Muscle of leg (tissue), 11 donors: ENCODE measurements around the gene ZNF821. TPM values are rescaled to one million over a fixed set of nuclear protein-coding genes. Genes with fewer than 3 reads are reported as not detected.
"Not testable (repeated sequence)": the region's sequence is repeated elsewhere in the genome, so short reads cannot be mapped to it uniquely, and the experiment has no call there.

Experiments
- DNase-seq: peaks from one replicate; pipeline ENCODE4 v3.0.0; 2013
- H3K27ac ChIP-seq: one replicate; pipeline ENCODE4 v1.5.1; 2013; ENCODE audit warnings: mild to moderate bottlenecking, low read length, control low read depth
- H3K27me3 ChIP-seq: one replicate; pipeline ENCODE4 v1.6.1; 2013; ENCODE audit warnings: low read length; ENCODE audit not compliant: control insufficient read depth, insufficient read depth
- H3K36me3 ChIP-seq: one replicate; pipeline ENCODE4 v1.6.1; 2013; ENCODE audit warnings: low read length; ENCODE audit not compliant: control insufficient read depth, insufficient read depth
- H3K4me1 ChIP-seq: one replicate; pipeline ENCODE4 v1.6.1; 2013; ENCODE audit warnings: low read length; ENCODE audit not compliant: control insufficient read depth, insufficient read depth
- H3K4me3 ChIP-seq: one replicate; pipeline ENCODE4 v1.5.1; 2013; ENCODE audit warnings: low read length, control low read depth
- H3K9me3 ChIP-seq: replicated peaks from 2 replicates; pipeline ENCODE4 v1.6.1; 2013; ENCODE audit warnings: low read depth, low read length; ENCODE audit not compliant: control insufficient read depth
- WGBS: methylation state at CpG from one replicate; pipeline ENCODE4 v1.1.5; 2013; ENCODE audit warnings: missing lambda C conversion rate; ENCODE audit not compliant: insufficient coverage; 5-methylcytosine and 5-hydroxymethylcytosine counted together
- polyA plus RNA-seq, 8 donors: library from polyadenylated mRNA; unstranded; fragments of 120-200 nt; gene quantifications; one replicate each; pipeline versions ENCODE4 v1.2.1 to v1.2.3, GENCODE V29; 2013; ENCODE audit warnings: inconsistent platforms in 1 of 8, low replicate concordance in 1 of 8; ENCODE audit not compliant: insufficient read length in 8 of 8, insufficient read depth in 1 of 8
- total RNA-seq: library from RNA; stranded (reverse); fragments of 120-200 nt; gene quantifications from one replicate; pipeline ENCODE4 v1.2.4, GENCODE V29; 2013

Gene ZNF821
- total and polyA plus RNA-seq, 9 donors = 7.3 to 11.4 (median 8.7) TPM

GRCh38 chr16:71867175-71867574, 16.8 kb downstream of the ZNF821 start:
- no CpG with 5 or more reads among the region's 6 CpGs for WGBS

GRCh38 chr16:71865173-71865863, 18.7 kb downstream of the ZNF821 start:
- Histone ChIP-seq H3K36me3 (peaks cover 56% of the 10 kb centered on the region), H3K9me3 (no peaks in the 10 kb centered on the region), H3K27ac (no peak overlapping the region), H3K27me3 (no peaks in the 10 kb centered on the region), H3K4me3 (no peak overlapping the region), H3K4me1 (peaks cover 2% of the 10 kb centered on the region)
- no peak for DNase-seq
- WGBS = no CpG with 5 or more reads among the region's 7 CpGs

More at GRCh38 chr16:71867175-71867574, 16.8 kb downstream of the ZNF821 start:
- peaks cover 40% of the 10 kb centered on the region for H3K36me3 ChIP-seq
- H3K9me3 ChIP-seq, H3K4me3 ChIP-seq, H3K27ac ChIP-seq, H3K4me1 ChIP-seq, H3K27me3 ChIP-seq, DNase-seq: not testable (repeated sequence)

- H3K36me3 ChIP-seq = peaks cover 61% of the 10 kb centered on the region
- WGBS = 93% methylated on average over 4 of the region's 5 CpGs
Measured at GRCh38 chr16:71863995-71864394, 20.0 kb downstream of the ZNF821 start.

GRCh38 chr16:71859762-71860521, 24.0 kb downstream of the ZNF821 start:
- no peaks in the 10 kb centered on the region for H3K9me3 ChIP-seq
- no peak overlapping the region for H3K4me3 ChIP-seq
- no peak overlapping the region for H3K27ac ChIP-seq
- no peak for DNase-seq
- H3K36me3 ChIP-seq = peaks cover 59% of the 10 kb centered on the region
- no peaks in the 10 kb centered on the region for H3K27me3 ChIP-seq
- WGBS = 95% methylated on average over 32 of the region's 32 CpGs
- no peaks in the 10 kb centered on the region for H3K4me1 ChIP-seq

More at GRCh38 chr16:71863995-71864394, 20.0 kb downstream of the ZNF821 start:
- DNase-seq = no peak
- peaks cover 2% of the 10 kb centered on the region for H3K4me1 ChIP-seq
- H3K4me3 ChIP-seq = no peak overlapping the region
- no peak overlapping the region for H3K27ac ChIP-seq
- H3K9me3 ChIP-seq = no peaks in the 10 kb centered on the region
- no peaks in the 10 kb centered on the region for H3K27me3 ChIP-seq

GRCh38 chr16:71855937-71856662, 27.9 kb downstream of the ZNF821 start:
- Histone ChIP-seq H3K4me3 (no peak overlapping the region), H3K27ac (no peak overlapping the region), H3K9me3 (no peaks in the 10 kb centered on the region), H3K36me3 (peaks cover 57% of the 10 kb centered on the region), H3K4me1 (no peaks in the 10 kb centered on the region), H3K27me3 (no peaks in the 10 kb centered on the region)
- WGBS = 90% methylated on average over 3 of the region's 5 CpGs
- no peak for DNase-seq

- H3K27ac ChIP-seq = no peak overlapping the region
- H3K4me1 ChIP-seq = no peaks in the 10 kb centered on the region
- DNase-seq = no peak
- peaks cover 61% of the 10 kb centered on the region for H3K36me3 ChIP-seq
- H3K27me3 ChIP-seq = no peaks in the 10 kb centered on the region
- no CpG with 5 or more reads among the region's 4 CpGs for WGBS
- no peaks in the 10 kb centered on the region for H3K9me3 ChIP-seq
- no peak overlapping the region for H3K4me3 ChIP-seq
Measured at GRCh38 chr16:71854369-71854948, 29.5 kb downstream of the ZNF821 start.

GRCh38 chr16:71853413-71853812, 30.6 kb downstream of the ZNF821 start:
- 100% methylated on average over 1 of the region's 4 CpGs for WGBS

GRCh38 chr16:71852561-71852960, 31.4 kb downstream of the ZNF821 start:
- peaks cover 72% of the 10 kb centered on the region for H3K36me3 ChIP-seq
- WGBS = 100% methylated on average over 3 of the region's 4 CpGs

More at GRCh38 chr16:71853413-71853812, 30.6 kb downstream of the ZNF821 start:
- H3K4me1 ChIP-seq = no peaks in the 10 kb centered on the region
- no peak overlapping the region for H3K4me3 ChIP-seq
- H3K27ac ChIP-seq = no peak overlapping the region
- peaks cover 65% of the 10 kb centered on the region for H3K36me3 ChIP-seq
- no peak for DNase-seq
- H3K9me3 ChIP-seq = no peaks in the 10 kb centered on the region
- no peaks in the 10 kb centered on the region for H3K27me3 ChIP-seq

GRCh38 chr16:71852158-71852557, 31.8 kb downstream of the ZNF821 start:
- no peak overlapping the region for H3K4me3 ChIP-seq
- no peaks in the 10 kb centered on the region for H3K27me3 ChIP-seq
- no peaks in the 10 kb centered on the region for H3K9me3 ChIP-seq
- no peaks in the 10 kb centered on the region for H3K4me1 ChIP-seq
- H3K27ac ChIP-seq = no peak overlapping the region
- WGBS = 100% methylated on average over 1 of the region's 3 CpGs
- H3K36me3 ChIP-seq = peaks cover 72% of the 10 kb centered on the region
- DNase-seq = no peak

More at GRCh38 chr16:71852561-71852960, 31.4 kb downstream of the ZNF821 start:
- H3K4me3 ChIP-seq = no peak overlapping the region
- no peak overlapping the region for H3K27ac ChIP-seq
- H3K4me1 ChIP-seq = no peaks in the 10 kb centered on the region
- no peaks in the 10 kb centered on the region for H3K9me3 ChIP-seq
- DNase-seq = no peak
- H3K27me3 ChIP-seq = no peaks in the 10 kb centered on the region
